Stimulated activated CD8-positive, alpha-beta memory T cell treated with anti-CD3 and anti-CD28 coated beads, Interleukin-4, amount 100 ng/mL, for 4 hours (primary cell): Measurements from ENCODE around the gene CYB561A3.

ENCODE experiments used
- DNase-seq, 2 donors: peaks; one replicate each; pipeline ENCODE4 v3.0.0-alpha.2; 2020; ENCODE audit warnings: low read depth in 2 of 2, low spot score in 1 of 2

CYB561A3 gene

GRCh38 chr11:61329871-61330270 is 31.8 kb downstream of the CYB561A3 start:
- DNase-seq: no peak

DNA sequence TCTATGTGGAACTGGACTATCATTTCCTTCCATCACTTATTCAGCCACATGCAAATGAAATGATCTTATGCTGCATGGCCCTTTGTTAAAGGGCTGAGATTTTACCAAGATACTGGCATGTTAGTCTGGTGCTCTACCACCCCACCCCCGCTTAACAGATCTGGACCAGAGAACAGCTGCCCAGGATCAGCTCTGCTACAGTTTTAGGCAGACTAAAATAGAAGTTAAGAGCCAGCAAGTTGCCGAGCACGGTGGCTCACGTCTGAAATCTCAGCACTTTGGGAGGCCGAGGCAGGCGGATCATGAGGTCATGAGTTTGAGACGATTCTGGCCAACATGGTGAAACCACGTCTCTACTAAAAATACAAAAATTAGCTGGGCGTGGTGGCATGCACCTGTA is 33.3 kb downstream of the CYB561A3 start:
- no peak for DNase-seq

GRCh38 chr11:61327669-61328071 is 34.0 kb downstream of the CYB561A3 start:
- DNase-seq: no peak

GRCh38 chr11:61325649-61326414 is 35.9 kb downstream of the CYB561A3 start:
- DNase-seq: no peak

DNA sequence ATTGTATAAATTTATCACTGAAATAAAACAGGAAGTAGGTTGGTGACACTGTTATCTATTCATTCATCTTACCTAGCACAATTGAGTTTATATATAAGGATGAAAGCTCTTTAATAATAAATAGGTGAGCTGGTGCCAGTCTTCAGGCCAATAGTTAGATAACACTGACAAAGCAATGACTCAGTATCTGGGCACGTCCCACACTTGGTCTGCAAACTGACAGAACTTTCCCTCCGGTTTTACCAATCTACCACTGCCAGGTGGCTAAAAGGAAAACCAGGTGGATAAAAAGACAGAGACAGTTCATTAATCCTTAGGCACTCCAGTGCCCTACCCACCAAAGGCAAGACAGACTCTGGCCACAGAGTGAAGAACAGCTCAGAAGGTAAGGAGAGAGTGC is 46.4 kb downstream of the CYB561A3 start:
- no peak for DNase-seq

- no peak for DNase-seq
Measured at GRCh38 chr11:61310749-61311148, 50.9 kb downstream of the CYB561A3 start.

GRCh38 chr11:61309739-61310138 is 51.9 kb downstream of the CYB561A3 start:
- DNase-seq: no peak

- DNase-seq: no peak
Measured at GRCh38 chr11:61309141-61309540, 52.5 kb downstream of the CYB561A3 start.

DNA sequence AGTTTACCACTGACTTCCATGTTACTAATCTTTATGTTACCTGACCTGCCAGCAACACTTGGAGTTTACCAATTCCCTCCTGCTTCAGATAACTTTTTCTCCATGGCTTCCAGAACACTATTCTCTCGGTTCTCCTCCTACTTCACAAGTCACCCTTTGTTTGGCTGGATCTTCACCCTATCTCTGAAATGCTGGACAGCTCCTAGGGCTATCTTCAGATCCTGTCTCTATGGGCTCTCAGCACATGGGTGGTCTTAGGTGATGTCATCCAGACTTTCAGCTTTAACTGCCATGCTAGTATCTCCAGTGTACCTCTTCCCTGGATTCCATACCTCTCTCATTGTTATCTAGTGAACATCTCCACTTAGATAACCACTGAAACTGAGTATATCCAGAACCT is 54.3 kb downstream of the CYB561A3 start:
- DNase-seq: no peak

DNA sequence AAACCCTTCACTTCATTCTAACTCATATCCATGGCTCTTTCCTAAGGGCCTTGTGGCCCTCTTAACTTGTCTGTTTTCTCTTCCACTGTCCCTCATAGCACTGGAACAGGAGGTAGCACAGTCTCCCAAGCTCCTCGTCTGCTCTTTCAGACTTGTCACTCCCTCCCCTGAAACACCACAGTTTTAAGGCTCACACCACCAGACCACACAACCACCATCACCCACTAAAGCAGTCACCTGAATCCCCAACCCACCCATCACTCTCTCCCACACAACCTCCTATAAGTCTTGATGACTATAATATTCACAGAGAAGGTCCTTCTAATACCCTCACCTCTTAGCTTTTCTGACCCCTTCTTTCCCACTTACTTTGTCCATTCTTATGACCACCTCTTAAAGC is 55.5 kb downstream of the CYB561A3 start:
- no peak for DNase-seq

GRCh38 chr11:61305417-61305816 is 56.3 kb downstream of the CYB561A3 start:
- DNase-seq: no peak

- DNase-seq: no peak
Measured at GRCh38 chr11:61303725-61304124, 58.0 kb downstream of the CYB561A3 start.

GRCh38 chr11:61302550-61302949 is 59.1 kb downstream of the CYB561A3 start:
- DNase-seq: no peak
